Neural cell (in vitro differentiated cells): ENCODE measurements around the gene RWDD1. TPM values are rescaled to one million over a fixed set of nuclear protein-coding genes. Genes with fewer than 3 reads are reported as not detected.

Source experiments
- H2AFZ ChIP-seq: fragments of 200-600, 300-800 bp; sonication (generic), shearing (Covaris generic); 2 replicates; pipeline ENCODE4 v1.6.0; 2014; ENCODE audit warnings: low read depth, mild to moderate bottlenecking, antibody characterized with exemption, low read length, moderate library complexity
- H3F3A ChIP-seq: fragments of 200-600 bp; shearing (Covaris generic); 2 replicates; pipeline ENCODE4 v1.6.1; 2016; ENCODE audit warnings: mild to moderate bottlenecking, moderate library complexity, mixed read lengths, antibody characterized with exemption, low read length; ENCODE audit not compliant: insufficient read depth, poor library complexity, severe bottlenecking
- H3K27ac ChIP-seq: fragments of 200-600, 300-800 bp; sonication (generic), shearing (Covaris generic); 2 replicates; pipeline ENCODE4 v1.5.1; 2014; ENCODE audit warnings: mild to moderate bottlenecking, low read length, moderate library complexity
- H3K27me3 ChIP-seq: fragments of 300-800, 200-600 bp; sonication (generic), shearing (Covaris generic); 2 replicates; pipeline ENCODE4 v1.6.0; 2014; ENCODE audit warnings: mild to moderate bottlenecking, low read depth, low read length, moderate library complexity; ENCODE audit not compliant: insufficient read depth
- H3K36me3 ChIP-seq: fragments of 300-800, 200-600 bp; sonication (generic), shearing (Covaris generic); 2 replicates; pipeline ENCODE4 v1.5.1; 2014; ENCODE audit warnings: mild to moderate bottlenecking, antibody characterized with exemption, low read length, moderate library complexity; ENCODE audit not compliant: insufficient read depth
- H3K4me2 ChIP-seq: fragments of 300-800, 200-600 bp; sonication (generic), shearing (Covaris generic); 2 replicates; pipeline ENCODE4 v1.6.0; 2014; ENCODE audit warnings: mild to moderate bottlenecking, low read length
- H3K4me3 ChIP-seq: fragments of 300-800, 200-600 bp; sonication (generic), shearing (Covaris generic); 2 replicates; pipeline ENCODE4 v1.5.1; 2014; ENCODE audit warnings: mild to moderate bottlenecking, low read length, moderate library complexity
- H3K79me2 ChIP-seq: fragments of 200-600 bp; shearing (Covaris generic); replicated peaks from 2 replicates; pipeline ENCODE4 v1.6.0; 2014; ENCODE audit warnings: mild to moderate bottlenecking, low read length, moderate library complexity; ENCODE audit not compliant: insufficient read depth
- H3K9ac ChIP-seq: fragments of 300-800, 200-600 bp; sonication (generic), shearing (Covaris generic); 2 replicates; pipeline ENCODE4 v1.6.1; 2016; ENCODE audit warnings: mild to moderate bottlenecking, low read length, mixed read lengths
- H3K9me2 ChIP-seq: fragments of 200-600 bp; shearing (Covaris generic); 2 replicates; pipeline ENCODE4 v1.6.1; 2016; ENCODE audit warnings: mild to moderate bottlenecking, low read length, mixed read lengths; ENCODE audit not compliant: insufficient read depth
- H3K9me3 ChIP-seq: fragments of 200-600, 300-800 bp; sonication (generic), shearing (Covaris generic); 2 replicates; pipeline ENCODE4 v1.6.1; 2016; ENCODE audit warnings: mild to moderate bottlenecking, mixed run types, low read length, moderate library complexity, mixed read lengths
- H4K20me1 ChIP-seq: fragments of 200-600 bp; shearing (Covaris generic); 2 replicates; pipeline ENCODE4 v1.6.1; 2016; ENCODE audit warnings: mild to moderate bottlenecking, mixed run types; ENCODE audit not compliant: insufficient read depth
- CTCF ChIP-seq: fragments of 450-650 bp; IDR thresholded peaks from 2 replicates; pipeline ENCODE4 v1.5.1; 2014; ENCODE audit warnings: antibody characterized with exemption, mild to moderate bottlenecking, moderate library complexity; ENCODE audit not compliant: poor library complexity, severe bottlenecking
- EP300 ChIP-seq: fragments of 450-650 bp; conservative IDR thresholded peaks from 2 replicates; pipeline ENCODE4 v1.6.1; 2014; ENCODE audit warnings: antibody characterized with exemption, mild to moderate bottlenecking, moderate library complexity; ENCODE audit not compliant: poor library complexity, severe bottlenecking
- EZH2 ChIP-seq: fragments of 200-600, 300-800 bp; shearing (Covaris generic), sonication (generic); IDR thresholded peaks from 2 replicates; pipeline ENCODE4 v1.6.1; 2014; ENCODE audit warnings: antibody characterized with exemption, low read length, borderline replicate concordance, mild to moderate bottlenecking; ENCODE audit not compliant: insufficient read depth, poor library complexity, severe bottlenecking
- MXI1 ChIP-seq: fragments of 450-650 bp; conservative IDR thresholded peaks from 2 replicates; pipeline ENCODE4 v1.6.1; 2014; ENCODE audit warnings: antibody characterized with exemption, mild to moderate bottlenecking; ENCODE audit not compliant: poor library complexity, severe bottlenecking
- POLR2AphosphoS5 ChIP-seq: IDR thresholded peaks from 2 replicates; pipeline ENCODE4 v1.6.1; 2012
- RAD21 ChIP-seq: fragments of 450-650 bp; conservative IDR thresholded peaks from 2 replicates; pipeline ENCODE4 v1.6.1; 2014; ENCODE audit warnings: antibody characterized with exemption, mild to moderate bottlenecking, moderate library complexity
- REST ChIP-seq: IDR thresholded peaks from 2 replicates; pipeline ENCODE4 v1.6.1; 2012; ENCODE audit warnings: borderline replicate concordance
- SMC3 ChIP-seq: fragments of 450-650 bp; conservative IDR thresholded peaks from 2 replicates; pipeline ENCODE4 v1.6.1; 2014; ENCODE audit warnings: antibody characterized with exemption, mild to moderate bottlenecking, moderate library complexity; ENCODE audit not compliant: poor library complexity
- TAF1 ChIP-seq: IDR thresholded peaks from 2 replicates; pipeline ENCODE4 v1.6.1; 2012; ENCODE audit warnings: low read depth
- polyA plus RNA-seq: library from polyadenylated mRNA; depleted of rRNA; stranded (reverse); fragments of >200 nt; gene quantifications from 2 replicates; pipeline ENCODE4 v1.2.3, GENCODE V29; 2014

RWDD1 gene
- polyA plus RNA-seq, 1 donor from 2014 or later = 83.3 TPM

- no peak overlapping the region for H3K9ac ChIP-seq
- no peak overlapping the region for H3K4me3 ChIP-seq
- H3K27me3 ChIP-seq = no peaks in the 10 kb centered on the region
- H3K4me2 ChIP-seq = no peak overlapping the region
- H3K27ac ChIP-seq = no peak overlapping the region
- no peaks in the 10 kb centered on the region for H3K36me3 ChIP-seq
- no peak overlapping the region for H2AFZ ChIP-seq
- H3K9me2 ChIP-seq = no peaks in the 10 kb centered on the region
- TF ChIP-seq RAD21 (no peak), MXI1 (no peak), CTCF (no peak), EZH2 (no peak)
- no peaks in the 10 kb centered on the region for H3K79me2 ChIP-seq
- no peaks in the 10 kb centered on the region for H3K9me3 ChIP-seq
- H4K20me1 ChIP-seq = no peaks in the 10 kb centered on the region
- no peaks in the 10 kb centered on the region for H3F3A ChIP-seq
Measured at GRCh38 chr6:116530436-116530835, 40.9 kb upstream of the RWDD1 start.

GRCh38 chr6:116531675-116532570 lies 39.4 kb upstream of the RWDD1 start:
- no peak overlapping the region for H3K4me2 ChIP-seq
- H3K27me3 ChIP-seq = no peaks in the 10 kb centered on the region
- H4K20me1 ChIP-seq = no peaks in the 10 kb centered on the region
- no peaks in the 10 kb centered on the region for H3K9me2 ChIP-seq
- H3K27ac ChIP-seq = no peak overlapping the region
- no peaks in the 10 kb centered on the region for H3K9me3 ChIP-seq
- no peaks in the 10 kb centered on the region for H3F3A ChIP-seq
- H3K9ac ChIP-seq = no peak overlapping the region
- TF ChIP-seq RAD21 (peak; percentile 40), CTCF (peak; percentile 53), POLR2AphosphoS5 (no peak), SMC3 (peak; percentile 55)
- no peak overlapping the region for H2AFZ ChIP-seq
- no peak overlapping the region for H3K4me3 ChIP-seq
- no peaks in the 10 kb centered on the region for H3K36me3 ChIP-seq
- no peaks in the 10 kb centered on the region for H3K79me2 ChIP-seq

- no peak overlapping the region for H2AFZ ChIP-seq
- no peaks in the 10 kb centered on the region for H3K27me3 ChIP-seq
- H3K9ac ChIP-seq = no peak overlapping the region
- H3F3A ChIP-seq = no peaks in the 10 kb centered on the region
- TF ChIP-seq CTCF (no peak), POLR2AphosphoS5 (no peak), MXI1 (no peak), REST (no peak), TAF1 (no peak), SMC3 (no peak), EP300 (no peak), RAD21 (no peak), EZH2 (no peak)
- H3K4me2 ChIP-seq = no peak overlapping the region
- H3K27ac ChIP-seq = no peak overlapping the region
- no peaks in the 10 kb centered on the region for H3K36me3 ChIP-seq
- no peaks in the 10 kb centered on the region for H3K9me3 ChIP-seq
- no peaks in the 10 kb centered on the region for H3K79me2 ChIP-seq
- H3K4me3 ChIP-seq = no peak overlapping the region
- no peaks in the 10 kb centered on the region for H4K20me1 ChIP-seq
- H3K9me2 ChIP-seq = no peaks in the 10 kb centered on the region
Measured at GRCh38 chr6:116533233-116533957, 37.9 kb upstream of the RWDD1 start.
